ENCODE data around the gene MED22.

Gene MED22

GRCh38 chr9:133347985-133348717 lies at the start of gene MED22, which contains the start of gene RPL7A (continued):
- no peak for TF ChIP-seq ZNF670 (tag by site-specific recombination; IDR thresholded peaks at IDR 0.05; ENCODE audit: low read depth)
- no peak for TF ChIP-seq ZNF585B (tag by site-specific recombination; IDR thresholded peaks at IDR 0.05)
- TF ChIP-seq INSM2 (tag by site-specific recombination; IDR thresholded peaks at IDR 0.05) = peak; percentile 60
- no peak for TF ChIP-seq ZBTB44 (tag by site-specific recombination; IDR thresholded peaks at IDR 0.05)
- no peak for TF ChIP-seq ZNF768 (tag by site-specific recombination; IDR thresholded peaks at IDR 0.05)
- no peak for TF ChIP-seq ZNF571 (tag by site-specific recombination; IDR thresholded peaks at IDR 0.05)
- 0 out of 2 replicates have a peak, but pooled peaks have one; percentile 86 for TF ChIP-seq ZSCAN23 (tag by site-specific recombination; IDR thresholded peaks at IDR 0.05)
- TF ChIP-seq ZBTB48 (tag by site-specific recombination; IDR thresholded peaks at IDR 0.05) = no peak
- peak; percentile 16; the same call in 1 of the 2 replicates for TF ChIP-seq ZNF146 (tag by site-specific recombination; IDR thresholded peaks at IDR 0.05)
- no peak for TF ChIP-seq ZNF132 (tag by site-specific recombination; IDR thresholded peaks at IDR 0.05; ENCODE audit: borderline replicate concordance)
- TF ChIP-seq ZNF621 (tag by site-specific recombination; IDR thresholded peaks at IDR 0.05) = no peak
- TF ChIP-seq ZNF416 (tag by site-specific recombination; IDR thresholded peaks at IDR 0.05) = no peak
- TF ChIP-seq ZNF2 (tag by site-specific recombination; IDR thresholded peaks at IDR 0.05) = peak; percentile 97
- TF ChIP-seq ZFP37 (tag by site-specific recombination; IDR thresholded peaks at IDR 0.05) = peak; percentile 81; the same call in 1 of the 2 replicates
- no peak for TF ChIP-seq SETDB1 (IDR thresholded peaks at IDR 0.05; ENCODE audit: insufficient read length, low read length)
- peak; percentile 94 for TF ChIP-seq ZXDB (tag by site-specific recombination; IDR thresholded peaks at IDR 0.05)
- TF ChIP-seq ZFP69B (tag by site-specific recombination; IDR thresholded peaks at IDR 0.05) = peak; percentile 60; the same call in 1 of the 2 replicates
- no peak for TF ChIP-seq ELK4 (IDR thresholded peaks at IDR 0.05; ENCODE audit: borderline replicate concordance, low read depth, low read length)
- 0 out of 2 replicates have a peak, but pooled peaks have one; percentile 16 for TF ChIP-seq ZNF239 (tag by site-specific recombination; IDR thresholded peaks at IDR 0.05)
- TF ChIP-seq KLF9 (tag by site-specific recombination; IDR thresholded peaks at IDR 0.05; ENCODE audit: low read depth) = peak; percentile 55
- TF ChIP-seq ZNF843 (tag by site-specific recombination; IDR thresholded peaks at IDR 0.05) = peak; percentile 69
- peak; percentile 90 for TF ChIP-seq SCRT2 (tag by site-specific recombination; IDR thresholded peaks at IDR 0.05)
- peak; percentile 90; the same call in 1 of the 2 replicates for TF ChIP-seq ZNF324 (tag by site-specific recombination; IDR thresholded peaks at IDR 0.05)
- TF ChIP-seq ZNF776 (tag by site-specific recombination; IDR thresholded peaks at IDR 0.05; ENCODE audit: borderline replicate concordance) = no peak
- peak; percentile 61 for TF ChIP-seq ZBTB11 (tag by site-specific recombination; conservative IDR thresholded peaks at IDR 0.05; ENCODE audit: low read depth)

Data from HEK293 (cell line).